ENCODE data around the gene LRFN4.

LRFN4 gene

DNA sequence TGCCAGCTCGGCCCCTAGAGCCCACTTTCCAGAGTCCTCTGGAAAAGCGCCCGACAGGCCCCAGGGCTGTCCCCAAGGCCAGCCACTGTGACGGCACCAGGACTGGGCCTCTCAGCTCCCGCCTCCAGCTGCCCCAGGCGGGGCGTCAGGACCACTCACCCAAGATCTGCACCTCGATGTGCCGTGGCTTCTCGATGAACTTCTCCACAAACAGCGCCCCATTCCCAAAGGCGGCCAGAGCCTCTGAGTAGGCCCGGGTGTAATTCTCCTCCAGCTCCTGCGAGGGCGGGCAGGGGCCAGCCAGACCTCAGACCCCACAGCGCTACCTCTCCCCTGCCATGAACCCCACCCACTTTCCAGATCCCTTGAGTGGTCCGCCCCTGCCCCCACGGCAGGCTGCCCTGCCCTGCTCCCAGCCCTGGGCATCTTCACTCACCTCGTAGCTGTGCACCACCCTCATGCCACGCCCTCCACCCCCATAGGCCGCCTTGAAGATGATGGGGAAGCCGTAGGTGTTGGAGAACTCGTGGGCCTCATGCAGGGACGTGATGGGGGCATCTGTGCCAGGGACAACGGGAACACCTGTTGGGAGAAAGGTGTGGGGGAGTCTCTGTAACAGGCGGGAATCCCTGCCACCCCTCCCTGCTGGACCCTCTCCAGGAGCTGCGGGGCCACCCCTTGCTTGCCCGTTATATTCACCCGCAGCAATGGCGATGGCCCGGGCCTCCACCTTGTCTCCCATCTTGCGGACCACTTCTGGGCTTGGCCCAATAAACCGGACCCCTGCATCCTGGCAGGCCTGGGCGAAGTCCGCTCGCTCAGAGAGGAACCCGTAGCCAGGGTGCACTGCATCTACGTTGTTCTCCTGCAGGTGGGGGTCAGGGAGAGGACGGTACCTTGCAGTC, 14.0 kb downstream of the LRFN4 start:
- no peak for DNase-seq (ENCODE audit: low read depth in 2 of 2)

DNA sequence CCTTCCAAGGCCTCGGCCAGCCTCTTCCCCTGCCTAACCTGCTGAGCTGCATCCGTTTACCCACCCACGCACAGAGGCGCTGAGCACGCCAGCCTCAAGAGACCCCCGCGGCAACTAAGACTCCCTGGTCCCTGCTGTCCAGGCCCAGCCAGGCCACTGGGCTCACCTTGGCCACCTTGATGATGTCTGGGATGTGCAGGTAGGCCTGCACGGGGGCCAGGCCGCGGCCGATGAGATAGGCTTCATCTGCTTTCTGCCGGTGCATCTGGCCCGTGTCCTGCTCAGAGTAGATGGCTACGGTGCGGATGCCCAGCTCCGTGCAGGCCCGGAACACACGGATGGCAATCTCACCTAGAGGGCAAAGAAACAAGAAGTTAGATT, 14.6 kb downstream of the LRFN4 start:
- no peak for DNase-seq (ENCODE audit: low read depth in 2 of 2)

DNA sequence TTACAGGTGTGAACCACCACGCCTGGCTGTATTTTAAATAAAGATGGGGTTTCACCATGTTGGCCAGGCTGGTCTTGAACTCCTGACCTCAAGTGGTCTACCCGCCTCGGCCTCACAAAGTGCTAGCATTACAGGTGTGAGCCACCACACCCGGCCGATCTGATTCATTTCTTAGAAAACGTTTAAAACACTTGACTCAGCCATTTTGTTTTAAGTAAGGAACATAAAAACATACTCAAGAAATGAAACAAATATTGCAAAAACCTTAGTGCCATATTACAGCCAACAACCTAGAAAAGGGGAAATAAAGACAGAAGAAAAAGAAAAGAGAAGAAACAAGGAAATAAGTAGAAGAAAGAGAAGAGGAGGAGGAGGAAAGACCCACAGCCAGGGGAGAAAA, 17.4 kb downstream of the LRFN4 start:
- no peak for DNase-seq (ENCODE audit: low read depth in 2 of 2)

DNA sequence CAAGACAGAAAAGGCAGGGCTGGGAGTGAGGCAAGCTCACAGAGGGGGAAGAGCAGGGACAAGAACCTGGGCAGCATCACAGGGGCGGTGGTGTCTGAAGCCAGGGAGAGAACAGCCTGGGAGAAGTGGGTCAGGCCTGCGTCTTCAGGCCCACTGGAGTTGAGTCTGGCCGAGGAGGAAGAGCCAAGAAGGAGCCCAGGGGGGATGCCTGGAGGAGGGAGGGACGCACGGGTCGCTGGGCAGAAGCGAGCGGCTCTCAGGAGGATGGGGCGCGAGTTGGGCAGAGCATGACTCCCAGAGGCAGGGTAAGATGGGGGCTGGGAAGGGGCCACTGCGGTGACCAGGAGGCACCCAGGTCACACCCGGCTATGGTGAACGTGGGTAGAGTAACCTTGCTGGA, 18.5 kb downstream of the LRFN4 start:
- DNase-seq (ENCODE audit: low read depth in 2 of 2) = no peak

DNA sequence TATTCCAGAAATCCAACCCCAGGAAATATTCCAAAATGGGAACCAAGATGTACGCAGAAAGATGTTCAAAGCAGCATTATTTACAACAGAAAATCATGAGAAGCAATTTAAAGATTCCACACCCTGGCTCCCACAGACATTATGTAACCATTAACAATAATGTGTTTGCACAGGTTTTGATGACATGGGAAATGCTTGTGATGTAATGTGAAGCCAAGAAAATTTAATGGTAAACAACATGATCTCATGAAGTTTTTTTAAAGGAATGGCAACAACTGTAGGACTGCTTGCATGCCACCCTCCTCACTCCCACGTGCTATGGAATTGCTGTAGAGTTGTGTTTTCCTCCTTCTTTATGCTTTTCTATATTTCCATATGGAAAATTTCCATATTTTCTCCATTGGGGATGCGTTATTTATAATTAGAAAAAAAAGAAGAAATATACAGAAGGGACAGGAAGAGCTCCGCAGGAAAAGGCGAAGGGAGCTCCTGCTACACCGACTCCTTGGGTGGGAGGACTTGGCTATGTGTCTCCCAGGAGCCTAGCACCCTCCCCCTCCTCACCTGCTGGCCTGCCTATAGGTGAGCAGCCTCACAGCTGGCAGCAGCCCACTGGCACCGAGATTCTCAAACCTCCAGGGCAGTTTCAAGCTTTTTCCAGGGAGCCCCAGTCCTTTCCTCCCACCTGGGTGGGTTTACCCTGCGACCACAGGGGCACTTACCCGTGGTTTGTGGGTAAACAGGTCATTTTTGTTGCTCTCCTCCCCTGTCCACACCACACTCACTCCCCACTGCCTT, 20.9 kb downstream of the LRFN4 start:
- DNase-seq (ENCODE audit: low read depth in 2 of 2) = no peak

DNA sequence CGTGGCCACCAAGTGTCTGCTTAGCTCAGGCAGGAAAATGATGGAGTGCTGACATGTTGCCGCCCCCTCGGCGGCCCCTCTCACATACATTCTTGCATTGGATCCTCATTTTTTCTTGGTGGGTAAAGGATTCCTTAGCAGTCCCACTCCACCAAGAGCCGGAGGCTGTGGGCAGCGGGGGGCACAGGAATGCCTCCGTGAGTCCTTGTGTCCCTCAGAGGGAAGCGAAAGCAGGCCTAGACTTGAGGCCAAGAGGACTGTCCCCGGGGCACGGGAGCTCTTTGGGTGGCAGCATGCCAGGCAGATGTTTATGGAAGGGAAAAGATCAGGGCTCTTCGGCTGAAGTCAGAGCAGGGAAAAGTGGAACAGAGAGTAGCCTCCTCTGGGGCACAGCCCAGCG, 21.6 kb downstream of the LRFN4 start:
- DNase-seq (ENCODE audit: low read depth in 2 of 2) = no peak

DNA sequence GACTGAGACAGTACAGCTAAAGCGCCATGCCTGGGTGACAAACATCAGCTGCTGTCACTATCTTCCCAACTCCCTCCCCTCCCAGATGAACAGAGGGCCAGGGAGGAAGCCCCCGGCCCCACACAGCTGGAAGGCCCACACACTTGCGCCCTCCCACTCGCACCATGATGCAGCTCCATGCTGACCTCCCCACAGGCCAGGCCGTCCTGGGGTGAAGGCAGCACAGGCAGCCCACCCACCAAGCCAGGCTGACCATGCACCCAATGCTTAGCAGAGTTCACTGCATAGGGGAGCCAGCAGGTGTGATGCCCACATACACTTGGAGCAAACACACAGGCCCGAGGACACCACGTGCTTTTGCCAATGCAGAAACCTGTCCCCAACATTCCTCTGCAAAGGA, 22.1 kb downstream of the LRFN4 start:
- DNase-seq (ENCODE audit: low read depth in 2 of 2) = no peak

DNA sequence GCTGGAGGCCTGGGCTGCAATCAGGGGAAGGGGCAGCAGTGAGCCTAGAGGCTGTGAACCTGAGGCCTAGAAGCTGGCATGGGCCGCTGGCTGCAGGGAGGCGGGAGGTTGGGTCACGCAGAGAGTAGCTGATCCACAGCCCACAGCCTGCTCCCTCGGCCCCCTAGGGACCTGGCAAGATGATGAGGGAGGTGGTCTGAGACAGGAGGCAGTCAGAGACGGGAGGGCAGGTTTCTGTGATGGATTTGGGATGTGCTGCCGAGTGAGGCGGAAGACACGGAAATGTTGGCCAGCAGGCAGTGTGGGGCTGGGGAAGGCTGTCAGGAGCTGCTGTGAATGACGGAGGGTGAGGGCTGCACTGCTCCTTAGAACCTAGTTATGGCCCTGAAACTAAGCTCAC, 22.7 kb downstream of the LRFN4 start:
- DNase-seq (ENCODE audit: low read depth in 2 of 2) = no peak

DNA sequence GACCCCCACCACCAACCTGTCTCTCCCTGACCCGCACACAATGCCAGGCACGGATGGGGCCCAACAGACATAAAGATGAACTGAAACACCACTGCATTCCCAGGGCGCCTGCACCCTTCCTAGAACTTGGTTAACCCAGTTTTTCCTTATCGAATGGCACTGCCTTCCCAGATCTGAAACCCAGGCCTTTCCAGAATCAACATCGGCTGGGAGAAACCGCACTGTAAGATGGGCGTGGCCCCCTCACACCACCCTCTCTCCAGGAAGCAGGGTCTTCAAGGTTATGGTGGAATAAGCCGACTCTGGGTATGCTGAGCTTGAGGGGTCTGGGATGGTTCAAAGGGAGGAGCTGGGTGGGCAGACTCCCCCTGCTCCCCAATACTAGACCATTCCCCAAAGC, 23.1 kb downstream of the LRFN4 start:
- no peak for DNase-seq (ENCODE audit: low read depth in 2 of 2)

DNA sequence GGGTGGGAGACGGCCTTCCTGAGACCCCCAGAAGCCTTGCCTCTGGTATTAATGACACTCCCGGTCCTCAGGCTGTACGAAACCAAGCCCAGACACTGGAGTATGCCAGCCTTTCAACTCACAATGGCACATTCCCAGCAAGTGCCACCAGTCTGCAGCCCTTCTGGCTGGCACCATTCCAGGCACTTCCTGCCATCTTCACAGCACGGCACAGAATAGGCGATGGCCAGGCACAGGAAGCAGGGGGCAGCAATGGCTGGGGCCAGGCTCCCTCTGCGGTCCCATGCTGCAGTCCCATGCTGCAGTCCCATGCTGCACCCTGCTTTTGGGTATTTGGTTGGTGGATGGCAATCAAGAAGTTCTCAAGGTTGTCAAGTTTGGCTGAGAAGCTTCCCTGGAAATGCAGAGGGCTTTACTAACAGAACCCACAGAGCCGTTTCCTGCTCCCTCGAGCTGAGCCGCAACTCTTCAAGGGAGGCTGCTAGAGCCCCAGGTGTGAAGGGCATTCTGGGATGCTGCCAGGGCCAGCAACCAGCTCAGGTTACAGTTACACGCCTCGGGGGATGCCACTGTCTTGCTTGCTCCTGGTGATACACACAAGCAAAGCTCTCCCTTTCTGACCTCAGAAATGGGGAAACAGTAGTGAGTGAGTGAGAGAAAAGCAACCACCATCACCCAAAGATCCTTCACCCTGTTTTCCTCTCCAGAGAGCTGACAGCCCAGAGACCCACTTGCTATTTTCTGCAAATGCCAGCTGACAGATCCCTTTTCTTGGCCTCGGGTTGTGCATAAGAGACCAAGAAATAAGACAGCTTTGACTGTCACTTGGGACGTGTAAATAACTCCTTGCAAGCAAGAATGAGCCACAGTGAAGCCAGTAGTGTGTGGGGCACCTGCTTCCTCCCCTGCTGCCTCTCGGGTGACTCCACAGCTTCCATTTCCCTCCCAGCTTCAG, 23.9 kb downstream of the LRFN4 start:
- DNase-seq (ENCODE audit: low read depth in 2 of 2) = no peak

DNA sequence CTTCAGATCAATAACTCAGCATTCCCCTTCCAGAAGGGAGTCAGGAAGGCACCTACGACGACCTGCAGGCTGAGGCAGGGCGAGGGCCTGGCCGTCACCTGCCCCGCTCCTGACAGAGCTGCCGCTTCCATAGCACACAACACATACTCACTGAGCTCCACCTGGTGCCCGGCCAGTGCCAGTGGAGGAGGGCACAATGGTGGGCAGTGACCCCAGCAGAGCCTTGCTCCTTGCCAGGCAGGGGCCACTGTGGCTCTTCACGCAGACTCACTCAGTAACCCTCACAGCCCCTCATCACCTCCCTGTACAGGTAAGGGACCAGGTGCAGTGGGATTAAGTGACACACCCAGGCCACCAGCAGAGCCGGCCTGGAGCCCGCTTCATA, 24.6 kb downstream of the LRFN4 start:
- DNase-seq (ENCODE audit: low read depth in 2 of 2) = no peak

DNA sequence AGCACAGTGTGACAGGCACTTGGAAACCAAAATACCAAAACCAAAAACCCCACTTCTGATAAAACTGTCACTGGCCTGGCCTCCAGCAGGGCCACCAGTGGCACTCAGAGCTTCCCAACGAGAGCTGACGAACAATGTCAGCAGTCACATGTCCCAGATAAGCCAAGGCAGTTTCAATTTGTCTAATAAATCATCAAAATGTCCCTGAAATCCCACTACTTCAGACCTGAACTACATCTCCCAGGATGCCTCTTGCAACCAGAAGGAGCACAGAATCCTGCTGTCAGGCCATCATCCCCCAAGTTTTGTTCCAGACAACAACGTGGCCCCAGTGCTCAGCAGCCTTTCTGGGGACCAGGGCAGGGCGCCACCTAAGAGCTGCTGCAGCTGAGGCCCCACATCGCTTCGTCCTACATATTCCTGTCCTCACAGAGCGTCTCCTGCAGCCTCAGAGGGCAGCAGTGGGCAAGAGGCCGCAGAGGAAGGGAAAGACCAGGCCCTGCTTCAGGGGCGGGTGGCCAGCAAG, 25.1 kb downstream of the LRFN4 start:
- no peak for DNase-seq (ENCODE audit: low read depth in 2 of 2)

DNA sequence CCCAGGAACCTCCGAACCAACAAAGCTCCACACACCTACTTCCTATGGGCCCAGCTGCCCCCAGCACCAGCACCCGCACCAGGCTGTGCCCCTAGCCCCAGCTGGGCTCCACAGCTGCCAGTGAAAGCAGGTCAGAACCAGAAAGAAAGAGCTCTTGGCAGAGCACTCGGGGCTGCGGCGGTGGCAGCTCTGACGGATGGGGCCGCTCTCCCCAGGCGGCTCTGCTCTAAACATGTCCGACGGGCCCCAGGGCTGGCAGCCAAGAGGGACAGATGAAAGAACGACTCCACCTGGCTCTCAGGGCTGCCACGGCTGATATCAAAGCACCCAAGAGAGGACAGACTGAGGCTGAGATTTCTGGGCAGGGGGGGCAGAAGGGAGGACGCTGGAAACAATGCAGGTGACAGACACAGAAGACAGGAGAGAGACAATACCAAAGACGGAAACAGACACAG, 25.7 kb downstream of the LRFN4 start:
- DNase-seq (ENCODE audit: low read depth in 2 of 2) = no peak

DNA sequence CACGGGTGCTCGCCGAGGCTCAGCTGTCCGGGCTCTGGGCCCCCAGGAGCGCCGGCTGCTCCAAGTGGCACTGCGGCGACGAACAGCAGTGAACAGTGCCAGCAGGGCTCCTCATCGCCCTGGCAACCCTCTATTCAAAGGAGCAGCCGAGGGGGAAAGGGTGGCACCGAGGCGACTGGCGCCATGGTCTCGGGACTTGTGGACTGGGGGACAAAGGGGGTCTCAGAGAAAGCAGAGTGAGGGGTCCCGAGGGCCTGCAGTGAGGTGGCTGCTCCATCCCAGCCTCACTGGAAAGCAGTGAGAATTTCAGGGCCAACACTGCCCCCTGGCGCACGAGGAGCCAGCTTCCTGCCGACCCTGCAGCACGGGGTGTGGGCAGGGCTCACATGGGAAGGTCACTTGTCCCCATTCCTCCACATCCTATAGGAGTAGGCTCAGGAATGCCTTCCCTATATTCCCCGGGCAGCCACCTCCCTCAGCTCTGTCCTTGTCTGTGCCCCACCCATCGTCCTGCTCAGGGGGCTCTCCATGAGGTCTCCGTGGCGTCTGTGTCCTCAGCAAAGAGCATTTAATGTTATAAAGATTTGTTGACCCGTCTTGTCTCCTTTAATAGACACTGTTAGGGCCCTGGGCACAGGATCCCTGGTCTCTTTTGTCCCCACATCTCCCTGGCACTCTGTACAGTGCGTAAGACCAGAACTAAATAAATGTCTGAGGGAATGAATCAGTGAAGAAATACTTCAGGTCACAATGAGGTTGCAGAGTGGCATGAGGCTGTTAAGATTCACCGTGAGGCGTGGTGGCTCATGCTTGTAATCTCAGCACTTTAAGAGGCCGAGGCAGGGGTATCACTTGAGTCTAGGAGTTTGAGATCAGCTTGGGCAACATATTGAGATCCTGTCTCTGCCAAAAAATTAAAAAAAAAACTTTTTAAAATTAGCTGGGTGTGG, 26.4 kb downstream of the LRFN4 start:
- DNase-seq (ENCODE audit: low read depth in 2 of 2) = peak; percentile 24 to 27

DNA sequence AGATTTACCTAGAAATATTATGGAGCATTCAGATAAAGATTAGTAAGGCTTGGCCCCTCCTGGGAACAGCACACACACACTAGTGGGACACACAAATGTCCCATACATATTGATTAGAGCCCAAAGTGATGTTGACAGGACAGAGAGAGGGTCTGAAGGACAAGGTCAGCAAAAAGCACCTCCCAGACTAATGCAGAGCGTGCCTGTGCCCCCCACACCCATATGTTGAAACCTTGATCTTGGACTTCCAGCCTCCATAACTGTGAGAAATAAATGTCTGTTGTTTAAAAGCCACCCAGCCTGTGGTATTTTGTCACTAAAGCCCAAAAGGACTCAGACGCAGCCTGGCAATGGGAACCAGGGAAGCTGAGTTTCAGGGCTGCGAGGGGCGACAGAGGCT, 27.6 kb downstream of the LRFN4 start:
- DNase-seq (ENCODE audit: low read depth in 2 of 2) = no peak

DNA sequence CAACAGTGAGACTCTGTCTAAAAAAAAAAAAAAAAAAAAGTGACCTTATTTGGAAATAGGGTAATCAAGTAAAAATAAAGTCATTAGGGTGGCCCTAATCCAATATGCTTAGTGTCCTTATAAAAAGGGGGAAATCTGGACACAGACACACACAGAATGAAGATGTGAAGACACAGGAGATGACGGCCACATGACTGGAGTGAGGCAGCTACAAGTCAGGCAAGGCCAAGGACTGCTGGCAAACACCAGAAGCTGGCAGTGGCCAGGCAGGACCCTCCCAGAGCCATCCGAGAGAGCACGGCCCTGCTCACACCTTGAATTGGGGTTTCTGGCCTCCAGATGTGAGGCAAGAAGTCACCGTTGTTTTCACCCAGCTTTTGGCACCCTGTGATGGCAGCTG, 28.6 kb downstream of the LRFN4 start:
- DNase-seq (ENCODE audit: low read depth in 2 of 2) = no peak

DNA sequence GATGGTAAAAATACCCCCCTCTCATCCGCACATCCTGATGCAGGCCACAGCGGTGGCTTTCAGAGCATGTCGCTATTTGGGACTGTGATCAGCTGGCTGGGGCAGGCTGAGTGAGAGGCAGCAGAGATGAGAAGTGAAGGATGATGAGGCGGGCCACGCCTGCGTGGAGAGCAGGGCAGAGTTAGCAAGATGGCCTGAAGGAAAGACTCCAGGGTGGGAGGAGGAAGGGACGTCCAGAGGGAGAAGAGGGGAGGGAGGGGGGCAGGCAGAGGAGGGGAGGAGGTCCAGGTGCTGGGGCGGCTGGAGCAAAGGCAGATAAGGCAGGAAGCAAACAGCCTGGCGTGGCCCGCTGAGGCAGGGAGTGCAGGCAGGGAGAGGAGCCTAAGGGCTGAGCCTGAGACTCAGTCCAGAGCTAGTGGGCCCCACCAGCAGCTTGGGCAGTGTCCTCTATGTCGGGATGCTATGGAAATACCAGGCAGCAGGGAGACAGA, 29.1 kb downstream of the LRFN4 start:
- no peak for DNase-seq (ENCODE audit: low read depth in 2 of 2)

DNA sequence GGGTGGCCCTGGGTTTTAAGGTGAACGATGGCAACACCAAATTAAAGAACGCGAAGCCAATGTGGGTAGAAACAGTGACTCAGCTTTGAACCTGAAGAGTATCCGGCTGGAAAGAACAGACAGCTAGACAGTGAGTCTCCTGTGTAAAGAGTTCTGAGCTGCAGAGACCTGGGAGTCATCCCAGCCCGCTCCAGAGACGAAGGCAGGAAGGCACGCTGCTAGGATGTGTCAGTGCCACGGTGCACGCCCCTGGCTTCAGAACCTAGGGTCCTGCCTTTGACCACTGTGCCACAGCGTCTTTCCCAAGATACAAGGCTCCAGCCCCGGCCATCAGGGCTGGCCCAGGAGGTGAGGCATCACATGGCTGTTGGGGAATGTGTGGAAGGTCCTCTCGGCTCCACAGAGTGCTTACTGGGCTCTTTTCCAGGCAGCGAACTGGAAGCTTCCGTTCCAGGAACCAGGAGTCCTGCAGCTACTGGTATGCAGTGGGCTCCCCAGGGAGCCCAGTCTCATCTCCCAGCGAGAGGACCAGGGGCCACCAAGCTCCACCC, 29.9 kb downstream of the LRFN4 start:
- DNase-seq (ENCODE audit: low read depth in 2 of 2) = no peak

DNA sequence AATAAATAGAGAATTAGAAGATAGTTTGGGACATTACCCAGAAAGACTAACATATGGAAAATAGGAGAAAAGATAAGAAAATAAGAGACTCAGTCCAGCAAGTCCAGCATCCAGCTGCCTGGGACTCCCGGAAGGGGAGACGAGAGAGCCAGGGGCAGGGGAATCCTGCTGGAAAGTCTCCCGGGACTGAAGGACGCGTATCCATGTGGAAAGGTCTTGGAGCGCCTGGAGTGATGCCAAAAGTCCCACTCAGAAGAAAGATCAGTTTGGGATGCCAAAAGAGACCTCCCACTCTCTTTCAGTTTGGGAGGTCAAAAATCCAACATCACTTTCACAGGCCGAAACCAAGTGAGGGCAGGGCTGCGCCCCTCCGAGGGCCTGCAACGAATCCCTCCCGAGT, 30.7 kb downstream of the LRFN4 start:
- DNase-seq (ENCODE audit: low read depth in 2 of 2) = no peak

DNA sequence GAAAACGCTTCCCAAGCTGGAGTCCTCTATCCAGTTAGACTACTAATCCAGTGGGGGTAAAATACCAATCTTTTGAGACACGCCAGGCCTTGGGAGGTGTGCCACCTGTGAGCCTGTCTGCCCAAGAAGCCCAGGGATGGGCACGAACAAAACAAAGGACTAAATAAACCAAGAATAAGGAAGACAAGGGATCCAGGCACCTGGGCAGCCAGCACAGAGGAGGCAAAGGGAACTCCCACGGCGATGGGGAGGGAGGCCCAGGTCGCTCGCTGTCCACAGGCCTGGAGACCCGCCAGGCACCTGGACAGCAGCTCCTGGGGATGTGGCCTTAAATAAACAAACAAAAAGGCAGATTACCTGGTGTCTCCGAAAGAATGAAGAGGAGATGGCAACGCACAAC, 31.4 kb downstream of the LRFN4 start:
- no peak for DNase-seq (ENCODE audit: low read depth in 2 of 2)

Data from stimulated activated CD8-positive, alpha-beta memory T cell treated with anti-CD3 and anti-CD28 coated beads, Interleukin-7, amount 100 ng/mL, for 4 hours (primary cell).